Lung (tissue), 12 donors: ENCODE data around the gene FAM228B. TPM values are rescaled to one million over a fixed set of nuclear protein-coding genes. Genes with fewer than 3 reads are reported as not detected.

Experiments
- ATAC-seq: fragments of 200-7000 bp; cut with Tn5 transposase; one replicate; pipeline ENCODE4 v1.9.1; 2020; ENCODE audit warnings: moderate number of reproducible peaks; ENCODE audit not compliant: insufficient read depth, low FRiP score
- DNase-seq, 3 donors: peaks; one replicate each; pipeline ENCODE4 v3.0.0-alpha.2; 2013 to 2017
- H3K27ac ChIP-seq, 2 donors: one replicate each; pipeline ENCODE4 v1.5.1; 2013; ENCODE audit warnings: mild to moderate bottlenecking in 2 of 2, moderate library complexity in 2 of 2, control low read depth in 1 of 2, inconsistent platforms in 1 of 2, low read depth in 1 of 2, low read length in 1 of 2
- H3K27me3 ChIP-seq, 3 donors: one replicate each; pipeline ENCODE4 v1.5.1; 2013; ENCODE audit warnings: low read length in 2 of 3; ENCODE audit not compliant: control insufficient read depth in 3 of 3, insufficient read depth in 3 of 3
- H3K36me3 ChIP-seq, 4 donors: one replicate each; pipeline ENCODE4 v1.5.1; 2013; ENCODE audit warnings: low read length in 4 of 4, mild to moderate bottlenecking in 1 of 4, moderate library complexity in 1 of 4; ENCODE audit not compliant: control insufficient read depth in 4 of 4, insufficient read depth in 4 of 4
- H3K4me1 ChIP-seq, 5 donors: one replicate each; pipeline ENCODE4 v1.5.1; 2013; ENCODE audit warnings: low read length in 5 of 5, mild to moderate bottlenecking in 2 of 5, moderate library complexity in 1 of 5; ENCODE audit not compliant: control insufficient read depth in 5 of 5, insufficient read depth in 5 of 5
- H3K4me3 ChIP-seq: one replicate; pipeline ENCODE4 v1.5.1; 2013; ENCODE audit warnings: mild to moderate bottlenecking, control low read depth, moderate library complexity
- H3K9ac ChIP-seq, 2 donors: one replicate each; pipeline ENCODE4 v1.5.1; 2013; ENCODE audit warnings: low read length in 2 of 2, control low read depth in 1 of 2; ENCODE audit not compliant: insufficient read depth in 1 of 2
- H3K9me3 ChIP-seq, 4 donors: one replicate each; pipeline ENCODE4 v1.5.1; 2013; ENCODE audit warnings: low read length in 3 of 4, mild to moderate bottlenecking in 1 of 4, moderate library complexity in 1 of 4; ENCODE audit not compliant: control insufficient read depth in 4 of 4, insufficient read depth in 3 of 4
- WGBS, 2 donors: extraction: QIAGEN DNeasy Blood & Tissue Kit; methylation state at CpG; one replicate each; pipeline ENCODE4 v1.1.7; 2013; 5-methylcytosine and 5-hydroxymethylcytosine counted together
- polyA plus RNA-seq, 2 donors: library from polyadenylated mRNA; stranded (reverse); fragments of 200-250 nt; gene quantifications; one replicate each; pipeline ENCODE4 v1.2.1, GENCODE V29; 2013
- total RNA-seq, 2 donors: library from RNA; depleted of rRNA in 1 of 2; stranded (reverse); fragments of >200 nt in 1 of 2; gene quantifications; one replicate each; pipeline ENCODE4 v1.2.1, GENCODE V29; 2014 to 2021
- TF ChIP-seq, protein P1 (sequence below): IDR thresholded peaks from 2 replicates; pipeline ENCODE4 v1.5.1; 2012; ENCODE audit warnings: mild to moderate bottlenecking; ENCODE audit errors: control extremely low read depth, extremely low read depth
- donor health status: control.
- donor health status: control.
- donor health status: Bipolar disorder and iron deficiency.
- donor health status: healthy.
- donor health status: DM: yes; HTN: yes; CAD: no.

FAM228B gene
- total and polyA plus RNA-seq, 4 donors = 5.0 to 35.4 (median 22.0) TPM

DNA sequence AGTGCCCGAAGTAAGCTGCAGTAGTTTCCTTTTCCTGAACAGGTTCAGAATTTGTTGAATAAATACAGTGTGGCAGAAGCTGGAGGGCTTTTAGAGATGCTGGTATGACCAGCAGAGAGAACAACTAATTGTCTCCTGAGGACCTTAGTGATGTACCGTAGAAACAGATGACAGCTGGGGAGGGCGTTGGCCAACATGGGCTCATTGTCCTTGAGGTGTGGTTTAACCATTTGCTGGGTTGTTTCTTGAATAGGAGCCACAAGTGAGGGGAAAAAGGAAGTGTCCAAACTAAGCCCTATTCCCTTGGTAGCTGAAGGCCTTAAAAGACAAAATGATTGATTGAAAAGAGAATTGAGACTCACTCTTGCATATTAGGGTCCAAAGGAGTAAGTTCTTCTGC is 39.9 kb downstream of the FAM228B start:
- TF ChIP-seq, protein P1, sequence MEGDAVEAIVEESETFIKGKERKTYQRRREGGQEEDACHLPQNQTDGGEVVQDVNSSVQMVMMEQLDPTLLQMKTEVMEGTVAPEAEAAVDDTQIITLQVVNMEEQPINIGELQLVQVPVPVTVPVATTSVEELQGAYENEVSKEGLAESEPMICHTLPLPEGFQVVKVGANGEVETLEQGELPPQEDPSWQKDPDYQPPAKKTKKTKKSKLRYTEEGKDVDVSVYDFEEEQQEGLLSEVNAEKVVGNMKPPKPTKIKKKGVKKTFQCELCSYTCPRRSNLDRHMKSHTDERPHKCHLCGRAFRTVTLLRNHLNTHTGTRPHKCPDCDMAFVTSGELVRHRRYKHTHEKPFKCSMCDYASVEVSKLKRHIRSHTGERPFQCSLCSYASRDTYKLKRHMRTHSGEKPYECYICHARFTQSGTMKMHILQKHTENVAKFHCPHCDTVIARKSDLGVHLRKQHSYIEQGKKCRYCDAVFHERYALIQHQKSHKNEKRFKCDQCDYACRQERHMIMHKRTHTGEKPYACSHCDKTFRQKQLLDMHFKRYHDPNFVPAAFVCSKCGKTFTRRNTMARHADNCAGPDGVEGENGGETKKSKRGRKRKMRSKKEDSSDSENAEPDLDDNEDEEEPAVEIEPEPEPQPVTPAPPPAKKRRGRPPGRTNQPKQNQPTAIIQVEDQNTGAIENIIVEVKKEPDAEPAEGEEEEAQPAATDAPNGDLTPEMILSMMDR = no peak
- no peaks in the 10 kb centered on the region for H3K9me3 ChIP-seq
- H3K9ac ChIP-seq = no peak overlapping the region
- no peak overlapping the region for H3K27ac ChIP-seq
- H3K4me1 ChIP-seq = no peaks in the 10 kb centered on the region
- 41 to 62% methylated on average over 3 of the region's 3 CpGs for WGBS, 2 donors
- H3K27me3 ChIP-seq = no peaks in the 10 kb centered on the region
- ATAC-seq (no peak), DNase-seq (no peak)
- peaks cover 0 to 6% (median under 1%) of the 10 kb centered on the region in 4 donors for H3K36me3 ChIP-seq
- H3K4me3 ChIP-seq = no peak overlapping the region

DNA sequence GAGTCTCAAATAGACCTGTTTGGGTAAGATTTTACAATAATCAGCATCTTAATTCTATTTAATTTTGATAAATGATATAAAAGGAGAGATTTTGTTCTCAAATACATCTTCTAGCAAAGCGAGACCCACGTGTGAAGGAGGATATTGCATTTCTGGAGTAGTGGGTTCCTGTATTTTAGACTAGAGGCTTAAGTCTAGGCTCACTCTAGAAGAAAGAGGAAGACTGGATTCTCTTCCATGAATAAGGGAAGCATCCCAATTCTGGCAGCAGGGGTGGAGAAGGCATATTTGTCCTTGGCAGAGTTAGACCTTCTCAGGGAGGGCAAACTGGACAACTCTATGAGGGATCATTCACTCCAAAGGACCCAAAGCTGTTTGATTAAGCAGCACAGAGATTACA is 40.3 kb downstream of the FAM228B start:
- H3K4me1 ChIP-seq = no peaks in the 10 kb centered on the region
- ATAC-seq = no peak
- no peak overlapping the region for H3K4me3 ChIP-seq
- H3K36me3 ChIP-seq = peaks cover 0 to 6% (median under 1%) of the 10 kb centered on the region in 4 donors
- no peak overlapping the region for H3K9ac ChIP-seq
- no peak overlapping the region for H3K27ac ChIP-seq
- DNase-seq = no peak
- WGBS, 2 donors = 73 to 76% methylated on average over 2 of the region's 2 CpGs
- H3K9me3 ChIP-seq = no peaks in the 10 kb centered on the region
- TF ChIP-seq, protein P1 = no peak
- no peaks in the 10 kb centered on the region for H3K27me3 ChIP-seq

DNA sequence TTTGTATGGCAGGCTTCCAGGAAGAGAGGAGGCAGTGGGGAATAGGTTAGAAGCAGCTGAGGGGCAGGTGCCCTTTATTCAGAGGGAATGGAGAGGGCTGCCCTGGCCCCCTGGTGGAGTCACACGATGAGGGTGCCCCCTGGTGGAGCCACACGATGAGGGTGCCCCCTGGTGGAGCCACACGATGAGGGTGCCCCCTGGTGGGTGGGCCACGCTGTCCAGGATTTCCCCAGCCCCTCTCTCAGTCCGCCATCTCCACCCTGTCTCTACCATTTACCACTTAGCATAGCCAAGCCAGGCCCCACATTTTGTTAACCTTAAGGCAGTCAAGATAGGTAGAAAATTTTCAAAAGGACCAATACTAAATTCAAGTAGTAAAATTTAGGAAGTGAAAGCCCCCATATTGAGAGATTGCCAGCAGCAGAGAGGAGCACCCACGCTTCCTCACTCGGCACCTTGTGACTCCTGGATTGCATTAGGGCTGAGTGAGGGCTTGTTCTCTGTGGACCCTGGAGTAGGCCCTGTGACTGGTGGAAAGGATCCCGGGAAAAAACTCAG is 41.2 kb downstream of the FAM228B start:
- no peaks in the 10 kb centered on the region for H3K9me3 ChIP-seq
- 53 to 61% methylated on average over 7 to 8 of the region's 8 CpGs for WGBS, 2 donors
- H3K27ac ChIP-seq = no peak overlapping the region
- H3K27me3 ChIP-seq = no peaks in the 10 kb centered on the region
- no peak overlapping the region for H3K9ac ChIP-seq
- TF ChIP-seq, protein P1 = peak; percentile 38
- peaks cover 0 to 2% (median under 1%) of the 10 kb centered on the region in 4 donors for H3K36me3 ChIP-seq
- no peak overlapping the region for H3K4me3 ChIP-seq
- no peaks in the 10 kb centered on the region for H3K4me1 ChIP-seq
- DNase-seq (no peak), ATAC-seq (no peak)

DNA sequence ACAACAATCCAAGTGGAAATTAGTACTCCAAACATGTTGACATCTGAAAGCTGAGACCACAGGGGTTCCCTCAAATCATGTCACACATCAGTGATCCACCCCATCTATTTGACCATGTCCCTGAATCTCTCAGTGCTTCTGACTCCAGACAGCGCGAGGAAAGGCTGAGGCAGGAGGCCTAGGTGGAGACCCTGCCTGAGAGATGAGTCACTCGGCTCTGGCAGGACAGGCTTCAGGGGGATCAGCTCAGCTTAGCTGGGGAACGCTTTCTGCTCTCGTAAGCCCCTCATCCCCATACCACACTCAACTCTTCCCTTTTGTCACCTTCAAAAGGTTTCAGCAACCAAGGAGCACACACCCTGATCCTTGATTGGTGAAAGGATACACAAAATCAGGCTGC is 45.8 kb downstream of the FAM228B start:
- TF ChIP-seq, protein P1 = no peak
- ATAC-seq = no peak
- Histone ChIP-seq H3K4me1 (no peaks in the 10 kb centered on the region), H3K4me3 (no peak overlapping the region), H3K27ac (no peak overlapping the region), H3K9me3 (no peaks in the 10 kb centered on the region), H3K27me3 (no peaks in the 10 kb centered on the region), H3K36me3 (no peaks in the 10 kb centered on the region), H3K9ac (no peak overlapping the region)
- no peak for DNase-seq
- 96 to 97% methylated on average over 5 of the region's 5 CpGs for WGBS, 2 donors
